Measurements from ENCODE around the gene MLXIPL.
"Not testable (repeated sequence)": the region's sequence is repeated elsewhere in the genome, so short reads cannot be mapped to it uniquely, and the experiment has no call there.

Gene MLXIPL

GRCh38 chr7:73610105-73610504 is 14.2 kb downstream of the MLXIPL start:
- Mint-ChIP-seq H3K9me3 (no peaks in the 10 kb centered on the region), H3K27ac (no peak overlapping the region), H3K4me1 (no peaks in the 10 kb centered on the region), H3K36me3 (no peaks in the 10 kb centered on the region), H3K4me3 (no peak overlapping the region), H3K27me3 (peaks cover 87% of the 10 kb centered on the region)
- ATAC-seq: no peak

- ATAC-seq, H3K4me3 Mint-ChIP-seq, H3K36me3 Mint-ChIP-seq, H3K4me1 Mint-ChIP-seq, H3K27ac Mint-ChIP-seq, H3K9me3 Mint-ChIP-seq: not testable (repeated sequence)
- peaks cover 81% of the 10 kb centered on the region for H3K27me3 Mint-ChIP-seq
These were observed 16.7 kb downstream of the MLXIPL start for GRCh38 chr7:73607692-73607983.

DNA sequence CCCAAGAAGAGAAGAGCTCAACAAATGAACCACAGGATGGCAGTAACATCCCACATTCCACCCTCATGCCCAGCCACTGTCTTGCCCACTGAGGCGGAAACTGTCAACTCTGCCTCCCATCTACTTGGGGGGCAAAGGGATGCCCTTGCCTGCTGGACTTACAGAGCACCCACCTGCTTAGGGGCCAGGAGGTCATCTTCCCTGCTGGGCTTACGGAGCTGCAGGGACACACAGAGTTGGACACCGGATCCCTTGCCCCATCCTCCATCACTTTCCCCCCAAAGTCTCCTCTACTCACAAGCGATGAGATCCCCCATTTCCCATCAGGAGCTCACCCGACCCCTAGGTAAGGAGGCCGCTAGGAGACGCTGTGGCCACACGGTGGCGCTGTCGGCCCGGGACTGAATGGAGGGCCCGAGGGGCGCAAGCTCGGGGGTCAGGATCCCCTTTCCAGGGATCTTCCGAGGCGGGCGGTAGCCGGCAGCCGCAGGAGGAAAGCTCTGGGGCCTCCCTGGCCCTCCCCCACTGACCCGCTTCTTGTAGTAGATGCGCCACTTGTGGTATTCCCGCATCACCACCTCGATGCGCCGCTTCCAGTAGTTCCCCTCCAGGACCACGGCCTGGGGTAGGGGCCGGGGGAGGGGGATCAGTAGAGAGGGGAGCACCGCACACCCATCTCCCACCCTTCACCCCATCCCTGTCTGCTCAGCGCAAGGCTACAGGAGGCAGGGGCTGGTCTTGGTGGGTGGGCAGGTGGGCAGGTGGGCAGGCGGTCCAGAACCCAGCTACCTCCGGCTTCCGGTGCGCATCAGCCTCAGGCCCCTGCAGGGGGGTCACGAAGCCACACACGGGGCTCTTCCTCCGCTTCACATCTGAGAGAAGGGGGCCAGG is 17.3 kb downstream of the MLXIPL start:
- peaks cover 5% of the 10 kb centered on the region for H3K4me1 Mint-ChIP-seq
- no peak overlapping the region for H3K4me3 Mint-ChIP-seq
- peaks cover 83% of the 10 kb centered on the region for H3K27me3 Mint-ChIP-seq
- no peaks in the 10 kb centered on the region for H3K36me3 Mint-ChIP-seq
- ATAC-seq: peak; percentile 67
- peaks cover under 1% of the 10 kb centered on the region for H3K9me3 Mint-ChIP-seq
- no peak overlapping the region for H3K27ac Mint-ChIP-seq

DNA sequence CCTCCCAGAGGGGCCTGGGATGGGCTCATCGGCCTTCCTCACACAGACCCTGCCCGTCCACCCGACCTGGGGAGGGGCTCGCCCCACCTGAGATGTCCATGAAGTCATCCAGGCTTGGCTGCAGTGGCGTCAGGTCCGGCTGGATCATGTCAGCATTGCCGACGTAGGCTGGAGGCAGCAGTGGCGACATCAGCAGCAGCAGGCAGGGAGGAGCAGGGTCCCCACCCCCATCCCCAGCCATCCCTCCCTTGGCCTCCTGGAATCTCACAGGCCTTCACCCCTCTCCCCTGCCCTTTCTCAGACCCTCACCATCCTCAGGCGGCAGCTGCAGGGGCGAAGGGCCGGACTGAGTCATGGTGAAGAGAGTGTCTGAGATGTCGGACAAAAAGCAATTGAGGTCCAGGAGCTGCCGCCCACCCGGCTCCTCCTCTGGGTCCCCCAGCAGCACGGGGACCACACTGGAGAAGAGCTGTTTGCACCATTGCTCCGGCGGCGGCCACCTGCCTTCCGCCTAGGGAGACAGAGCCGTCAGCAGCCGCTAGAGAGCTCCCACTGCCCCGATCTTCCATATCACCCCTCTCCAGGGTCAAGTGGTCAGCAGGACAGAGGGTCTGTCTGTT is 18.6 kb downstream of the MLXIPL start:
- H3K4me3 Mint-ChIP-seq: no peak overlapping the region
- no peaks in the 10 kb centered on the region for H3K36me3 Mint-ChIP-seq
- peaks cover 5% of the 10 kb centered on the region for H3K4me1 Mint-ChIP-seq
- peaks cover 76% of the 10 kb centered on the region for H3K27me3 Mint-ChIP-seq
- ATAC-seq: no peak
- H3K27ac Mint-ChIP-seq: no peak overlapping the region
- H3K9me3 Mint-ChIP-seq: peaks cover 3% of the 10 kb centered on the region

- no peak overlapping the region for H3K4me3 Mint-ChIP-seq
- H3K27me3 Mint-ChIP-seq: peaks cover 76% of the 10 kb centered on the region
- peak; percentile 18 for ATAC-seq
- no peaks in the 10 kb centered on the region for H3K36me3 Mint-ChIP-seq
- H3K27ac Mint-ChIP-seq: no peak overlapping the region
- H3K4me1 Mint-ChIP-seq: peaks cover 5% of the 10 kb centered on the region
- H3K9me3 Mint-ChIP-seq: peaks cover 5% of the 10 kb centered on the region
These were observed 21.3 kb downstream of the MLXIPL start for GRCh38 chr7:73602721-73603651.

GRCh38 chr7:73599916-73600315 is 24.4 kb downstream of the MLXIPL start:
- no peak overlapping the region for H3K4me3 Mint-ChIP-seq
- H3K4me1 Mint-ChIP-seq: peaks cover 5% of the 10 kb centered on the region
- H3K27ac Mint-ChIP-seq: no peak overlapping the region
- no peak for ATAC-seq
- peaks cover 7% of the 10 kb centered on the region for H3K9me3 Mint-ChIP-seq
- H3K36me3 Mint-ChIP-seq: no peaks in the 10 kb centered on the region
- peaks cover 72% of the 10 kb centered on the region for H3K27me3 Mint-ChIP-seq

DNA sequence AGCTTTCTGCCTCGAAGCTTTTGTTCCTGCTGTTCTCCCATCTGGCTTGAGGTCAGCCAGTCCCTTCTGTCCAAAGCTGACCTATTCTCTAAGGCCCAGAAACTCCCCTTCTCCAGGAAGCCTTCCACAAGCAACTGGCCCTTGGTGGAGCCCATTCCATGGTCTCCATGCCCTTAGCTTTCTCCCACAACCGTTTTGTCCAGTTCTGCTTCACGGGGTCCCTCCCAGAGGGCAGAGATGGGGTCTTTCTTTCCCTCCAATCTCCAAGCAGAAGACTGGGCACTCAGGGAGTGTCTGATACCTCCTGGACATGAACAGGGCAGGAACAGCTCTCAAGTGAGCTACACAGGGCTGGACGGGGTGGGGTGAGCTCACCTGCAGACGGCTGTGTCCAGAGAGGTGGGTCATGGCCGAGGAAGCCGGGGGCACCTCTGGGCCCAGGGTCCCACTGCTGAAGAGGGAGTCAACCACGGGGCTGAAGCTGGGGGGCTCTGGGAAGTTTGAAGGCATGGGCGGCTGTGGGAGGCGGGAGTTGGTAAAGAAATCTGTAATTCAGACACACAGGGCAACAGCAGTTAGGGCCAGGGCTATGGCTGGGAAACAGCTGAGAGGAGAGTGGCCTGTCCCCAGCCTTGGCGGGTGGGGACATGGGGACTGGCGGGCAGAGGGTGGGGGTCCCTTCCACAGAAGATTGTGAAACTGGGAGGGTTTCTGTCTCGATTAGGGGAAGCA is 25.0 kb downstream of the MLXIPL start:
- Mint-ChIP-seq H3K4me1 (peaks cover 5% of the 10 kb centered on the region), H3K36me3 (no peaks in the 10 kb centered on the region), H3K27me3 (peaks cover 74% of the 10 kb centered on the region), H3K27ac (no peak overlapping the region), H3K9me3 (peaks cover 7% of the 10 kb centered on the region), H3K4me3 (no peak overlapping the region)
- no peak for ATAC-seq

GRCh38 chr7:73597978-73598782 is 26.1 kb downstream of the MLXIPL start:
- Mint-ChIP-seq H3K4me3 (no peak overlapping the region), H3K9me3 (peaks cover 7% of the 10 kb centered on the region), H3K27me3 (peaks cover 74% of the 10 kb centered on the region), H3K27ac (no peak overlapping the region), H3K4me1 (peaks cover 5% of the 10 kb centered on the region), H3K36me3 (no peaks in the 10 kb centered on the region)
- ATAC-seq: no peak

DNA sequence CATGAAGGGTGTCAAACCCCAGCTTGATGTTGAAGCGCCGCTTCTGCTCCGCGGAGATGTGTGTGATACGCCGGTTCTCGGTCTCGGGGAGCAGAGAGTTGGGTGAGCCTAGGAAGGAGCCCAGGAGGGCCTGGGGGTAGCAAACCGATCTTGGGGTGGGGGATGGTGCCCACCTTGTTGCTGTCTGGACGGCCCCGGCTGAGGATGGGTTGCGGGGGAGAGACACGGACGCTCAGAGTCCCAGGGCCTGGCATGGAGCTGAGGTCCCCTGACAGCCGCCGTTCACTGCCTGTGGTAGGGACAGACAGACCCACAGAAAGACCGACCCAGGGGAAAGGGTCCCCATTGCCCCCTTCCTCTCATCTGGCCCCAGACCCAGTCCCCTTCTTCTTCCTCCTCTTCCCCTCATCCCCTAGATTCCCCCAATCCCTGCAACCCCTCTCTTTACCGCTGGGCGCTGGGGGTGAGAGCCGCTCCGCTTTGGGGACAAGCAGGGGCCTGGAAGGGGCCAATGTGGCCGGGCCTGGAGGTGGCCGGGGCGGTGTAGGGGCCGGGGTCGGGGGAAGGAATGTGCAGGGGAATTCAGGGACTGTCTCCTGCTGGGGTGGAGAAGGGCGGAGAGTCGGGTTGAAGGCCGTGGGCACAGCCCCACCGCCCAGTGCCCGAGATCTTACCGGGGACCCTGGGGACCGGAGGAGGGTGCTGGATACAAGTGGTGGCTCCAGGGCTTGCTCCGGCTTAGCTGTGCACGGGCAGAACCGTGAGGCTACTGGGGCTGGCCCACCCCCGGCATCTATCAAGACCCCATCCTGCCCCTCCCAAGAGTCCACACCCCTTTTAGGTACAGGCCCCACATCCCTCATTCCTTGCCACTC is 27.9 kb downstream of the MLXIPL start:
- H3K27ac Mint-ChIP-seq: no peak overlapping the region
- ATAC-seq: no peak
- peaks cover 3% of the 10 kb centered on the region for H3K9me3 Mint-ChIP-seq
- peaks cover 62% of the 10 kb centered on the region for H3K27me3 Mint-ChIP-seq
- H3K4me3 Mint-ChIP-seq: no peak overlapping the region
- H3K36me3 Mint-ChIP-seq: no peaks in the 10 kb centered on the region
- no peaks in the 10 kb centered on the region for H3K4me1 Mint-ChIP-seq

DNA sequence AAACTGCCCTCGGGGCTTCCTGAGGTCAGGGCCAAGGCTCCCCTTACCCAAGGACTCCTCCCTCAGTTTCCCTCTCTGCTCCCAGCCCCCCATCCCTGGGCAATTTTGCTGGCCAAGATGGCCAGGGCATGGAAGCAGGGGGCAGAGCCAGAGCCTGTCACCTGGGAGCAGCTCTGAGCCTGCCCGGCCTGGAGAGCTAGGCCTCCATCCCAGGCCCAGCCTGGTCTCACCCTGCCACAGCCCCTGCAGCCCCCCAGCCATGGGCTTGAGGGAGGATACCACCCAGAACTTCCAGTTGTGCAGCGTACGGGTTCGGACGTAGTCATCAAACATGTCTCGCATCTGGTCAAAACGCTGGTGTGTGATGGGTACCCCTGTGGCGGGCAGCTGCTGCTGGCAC is 29.0 kb downstream of the MLXIPL start:
- H3K4me1 Mint-ChIP-seq: no peaks in the 10 kb centered on the region
- no peak overlapping the region for H3K4me3 Mint-ChIP-seq
- ATAC-seq: no peak
- peaks cover 3% of the 10 kb centered on the region for H3K9me3 Mint-ChIP-seq
- H3K27me3 Mint-ChIP-seq: peaks cover 62% of the 10 kb centered on the region
- H3K27ac Mint-ChIP-seq: no peak overlapping the region
- H3K36me3 Mint-ChIP-seq: no peaks in the 10 kb centered on the region

- H3K27ac Mint-ChIP-seq: no peak overlapping the region
- no peak for ATAC-seq
- H3K4me3 Mint-ChIP-seq: no peak overlapping the region
- no peaks in the 10 kb centered on the region for H3K4me1 Mint-ChIP-seq
- peaks cover 42% of the 10 kb centered on the region for H3K27me3 Mint-ChIP-seq
- H3K36me3 Mint-ChIP-seq: no peaks in the 10 kb centered on the region
- peaks cover 3% of the 10 kb centered on the region for H3K9me3 Mint-ChIP-seq
These were observed 30.9 kb downstream of the MLXIPL start for GRCh38 chr7:73593207-73594045.

DNA sequence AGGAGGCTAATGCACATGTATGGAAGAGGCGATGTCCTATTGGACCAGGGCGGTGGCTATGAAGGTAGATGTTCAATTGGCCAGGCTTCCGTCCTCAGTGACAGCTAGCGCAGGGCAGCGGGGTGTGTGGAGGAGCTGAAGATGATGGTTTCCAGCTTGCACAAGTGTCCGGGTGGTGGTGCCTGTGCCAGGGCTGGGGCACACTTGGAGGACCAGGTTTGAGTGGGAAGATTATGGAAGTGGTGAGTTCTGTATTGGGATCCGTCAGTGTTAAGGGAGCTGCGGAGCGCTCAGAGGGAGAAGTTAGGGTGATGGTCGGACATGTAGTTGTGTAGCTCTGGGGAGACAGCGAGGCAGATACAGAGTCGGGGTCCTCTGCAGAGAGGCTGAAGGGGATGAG is 37.4 kb downstream of the MLXIPL start:
- ATAC-seq: no peak
- Mint-ChIP-seq H3K9me3 (no peaks in the 10 kb centered on the region), H3K27ac (no peak overlapping the region), H3K4me3 (no peak overlapping the region), H3K36me3 (no peaks in the 10 kb centered on the region), H3K27me3 (no peaks in the 10 kb centered on the region), H3K4me1 (peaks cover 7% of the 10 kb centered on the region)

DNA sequence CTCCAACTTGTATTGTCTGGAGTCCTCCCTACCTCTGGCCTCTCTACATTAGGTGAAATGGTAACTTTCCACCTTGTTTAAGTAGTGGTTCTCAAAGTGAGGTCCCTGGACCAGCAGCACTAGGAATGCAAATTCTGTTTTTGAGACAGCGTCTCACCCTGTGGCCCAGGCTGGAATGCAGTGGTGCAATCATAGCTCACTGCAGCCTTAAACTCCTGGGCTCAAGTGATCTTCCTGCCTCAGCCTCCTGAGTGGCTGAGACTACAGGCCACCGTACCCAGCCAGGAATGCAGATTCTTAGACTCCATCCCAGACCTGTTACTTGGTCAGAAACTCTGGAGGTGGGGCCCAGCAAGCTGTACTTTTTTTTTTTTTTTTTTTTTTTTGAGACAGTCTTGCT is 39.1 kb downstream of the MLXIPL start:
- Mint-ChIP-seq H3K9me3 (no peaks in the 10 kb centered on the region), H3K27me3 (no peaks in the 10 kb centered on the region), H3K4me1 (peaks cover 7% of the 10 kb centered on the region), H3K36me3 (no peaks in the 10 kb centered on the region), H3K4me3 (no peak overlapping the region), H3K27ac (no peak overlapping the region)
- ATAC-seq: no peak

Measured in stimulated activated memory B cell treated with anti-CD40 and anti-IgM and Interleukin-4, amounts not matched to agents 10 μg/mL and 1 μg/mL and 100 μg/mL, for 72 hours (primary cell).